Measurements from ENCODE around the gene JADE2.
"Not testable (repeated sequence)": the region's sequence is repeated elsewhere in the genome, so short reads cannot be mapped to it uniquely, and the experiment has no call there.

Gene JADE2

DNA sequence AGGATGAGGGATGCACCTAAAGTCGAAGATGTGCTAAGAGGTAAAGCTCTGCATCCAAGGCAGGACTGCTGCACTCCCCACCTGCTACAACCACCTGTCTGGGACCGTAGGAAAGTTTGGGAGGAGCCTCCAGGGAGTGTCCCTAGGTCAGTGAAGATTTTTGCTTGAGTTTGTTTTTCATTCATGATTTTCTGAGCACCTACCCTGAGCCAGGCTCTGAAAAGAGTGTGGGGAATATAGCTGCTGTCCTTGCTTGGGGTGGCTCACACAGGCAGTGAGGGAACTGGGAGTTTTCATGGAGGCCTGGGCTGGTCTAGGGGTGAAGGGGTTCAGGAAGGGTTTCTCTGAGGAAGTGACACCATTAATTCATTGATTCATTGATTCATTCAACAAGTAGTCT, 58.3 kb downstream of the JADE2 start:
- in situ Hi-C loops (cut with HindIII; ENCODE audit: low sequenced_read_pairs), result no loop called here

DNA sequence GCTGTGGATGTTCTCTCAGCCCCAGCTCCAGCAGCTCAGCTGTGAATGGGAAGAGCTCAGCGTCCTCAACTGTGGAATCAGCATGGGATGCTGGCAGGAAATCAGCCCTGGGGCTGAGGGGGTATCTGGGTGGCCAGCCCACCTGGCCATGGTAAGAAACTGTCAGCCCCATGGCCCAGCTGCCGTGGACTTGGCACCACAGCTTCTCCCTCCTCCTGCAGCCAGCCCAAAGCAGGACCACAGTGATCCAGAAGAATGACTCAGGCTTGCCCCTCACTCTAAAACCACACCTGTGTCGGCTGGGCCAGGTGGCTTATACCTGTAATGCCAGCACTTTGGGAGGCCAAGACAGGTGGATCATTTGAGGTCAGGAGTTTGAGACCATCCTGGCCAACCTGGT, 59.2 kb downstream of the JADE2 start:
- in situ Hi-C loops (cut with HindIII; ENCODE audit: low sequenced_read_pairs), result no loop called here

- in situ Hi-C loops (cut with HindIII; ENCODE audit: low sequenced_read_pairs), result no loop called here
These were observed 60.5 kb downstream of the JADE2 start for GRCh38 chr5:134585966-134586365.

DNA sequence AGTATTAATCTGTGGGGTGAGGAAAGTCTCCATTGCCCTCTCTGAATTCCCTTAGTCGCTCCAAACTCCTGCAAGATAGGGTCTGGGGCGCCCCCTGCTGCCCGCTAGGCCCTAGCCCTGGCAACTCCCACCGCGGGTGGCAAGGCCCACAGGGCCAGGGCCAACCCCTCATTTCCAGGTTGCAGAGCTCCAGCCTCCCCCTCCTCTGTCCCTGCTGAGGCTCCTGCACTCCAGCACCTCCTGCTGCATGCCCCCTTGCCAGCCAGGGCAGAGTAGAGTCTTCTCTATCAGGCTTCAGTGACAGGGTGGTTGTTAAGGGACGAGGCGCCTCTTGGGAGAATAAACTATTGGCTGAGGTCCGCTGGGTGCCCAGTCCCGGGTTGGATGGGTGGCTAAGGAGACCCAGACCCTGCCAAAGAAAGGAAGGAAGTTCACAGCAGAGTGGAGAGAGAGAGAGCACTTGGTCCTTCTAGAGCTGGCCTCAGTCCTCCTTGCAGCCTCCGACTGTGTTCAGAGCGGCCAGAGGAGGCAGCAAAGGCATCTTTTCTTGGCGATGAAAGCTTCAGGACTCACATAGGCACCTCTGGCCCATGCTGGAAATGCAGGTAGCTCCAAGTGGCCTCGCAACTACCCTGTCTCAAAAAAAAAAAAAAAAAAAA, 61.5 kb downstream of the JADE2 start:
- in situ Hi-C loops (cut with HindIII; ENCODE audit: low sequenced_read_pairs), result no loop called here

DNA sequence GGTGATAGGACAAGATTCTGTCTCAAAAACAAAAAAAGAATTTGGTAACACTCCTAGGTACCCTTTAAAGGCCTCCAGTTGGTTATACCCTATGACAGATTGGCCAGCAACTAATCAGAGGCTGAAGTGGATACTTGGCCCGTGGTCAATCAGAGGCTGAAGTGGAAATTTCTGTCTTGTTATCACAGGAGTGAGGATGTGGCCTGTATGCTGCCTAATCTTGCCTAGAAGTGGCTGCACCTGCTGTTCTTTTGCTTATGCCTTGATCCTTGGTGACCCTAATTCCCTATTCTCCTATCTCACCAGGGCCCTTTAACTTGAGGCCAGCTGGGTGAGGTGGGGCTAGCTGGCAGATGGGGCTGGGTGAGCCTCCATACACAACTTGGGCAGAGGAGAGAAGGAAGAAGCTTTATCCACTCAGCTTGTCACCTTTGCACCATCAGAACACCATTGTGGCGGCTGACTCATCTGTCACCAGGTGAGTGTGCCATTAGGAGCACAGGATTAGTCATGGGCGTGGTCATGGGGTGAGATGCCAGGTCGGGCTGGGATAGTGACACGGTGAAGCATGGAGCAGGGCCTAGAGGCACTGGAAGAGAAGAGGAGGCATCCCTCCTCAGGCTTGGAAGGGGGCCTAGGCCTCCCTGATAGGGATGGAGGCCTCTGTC, 65.7 kb downstream of the JADE2 start:
- in situ Hi-C loops (cut with HindIII; ENCODE audit: low sequenced_read_pairs), result loop anchor here (5.0 kb wide), 1 partner anchor 46 kb away; no protein-coding TSS in a partner anchor

- in situ Hi-C loops (cut with HindIII; ENCODE audit: low sequenced_read_pairs), result loop anchor here (5.0 kb wide), 1 partner anchor 45 kb away; no protein-coding TSS in a partner anchor
These were observed 66.8 kb downstream of the JADE2 start for GRCh38 chr5:134592141-134592746.

GRCh38 chr5:134594336-134594735, 68.9 kb downstream of the JADE2 start:
- in situ Hi-C loops (cut with HindIII; ENCODE audit: low sequenced_read_pairs), result loop anchor here (5.0 kb wide), 1 partner anchor 43 kb away; no protein-coding TSS in a partner anchor

DNA sequence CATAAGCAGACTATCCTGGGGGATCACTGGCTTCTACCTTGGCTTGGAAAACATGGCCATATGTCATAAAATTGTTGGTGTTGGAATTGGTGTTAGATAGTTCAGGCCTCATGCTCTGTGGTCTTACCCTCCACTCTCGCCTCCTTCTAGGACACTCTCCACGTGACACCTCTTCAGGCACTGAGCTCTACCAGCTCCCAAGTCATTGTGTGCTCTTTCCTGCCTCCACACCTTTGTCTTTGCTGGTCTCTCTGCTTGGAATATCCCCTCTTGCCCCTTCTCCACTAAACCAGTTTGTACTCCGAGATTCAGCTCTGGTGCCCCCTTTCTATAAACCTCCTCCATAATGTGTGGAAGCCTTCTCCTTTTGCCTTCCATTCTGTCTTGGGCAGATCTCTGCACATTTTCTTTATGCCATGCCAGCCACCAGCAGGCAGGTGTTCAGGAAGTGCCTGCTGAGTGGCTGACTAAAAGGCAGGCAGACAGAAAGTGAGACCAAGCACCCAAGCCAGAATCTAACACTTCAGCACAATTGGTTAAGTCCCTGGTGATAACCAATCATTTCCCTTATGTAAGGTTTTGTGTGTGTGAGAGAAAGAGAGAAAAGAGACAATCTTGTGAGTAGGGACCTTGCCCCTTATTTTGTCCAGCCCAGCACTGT, 69.5 kb downstream of the JADE2 start:
- in situ Hi-C loops (cut with HindIII; ENCODE audit: low sequenced_read_pairs), result loop anchor here (5.0 kb wide), 1 partner anchor 42 kb away; no protein-coding TSS in a partner anchor

DNA sequence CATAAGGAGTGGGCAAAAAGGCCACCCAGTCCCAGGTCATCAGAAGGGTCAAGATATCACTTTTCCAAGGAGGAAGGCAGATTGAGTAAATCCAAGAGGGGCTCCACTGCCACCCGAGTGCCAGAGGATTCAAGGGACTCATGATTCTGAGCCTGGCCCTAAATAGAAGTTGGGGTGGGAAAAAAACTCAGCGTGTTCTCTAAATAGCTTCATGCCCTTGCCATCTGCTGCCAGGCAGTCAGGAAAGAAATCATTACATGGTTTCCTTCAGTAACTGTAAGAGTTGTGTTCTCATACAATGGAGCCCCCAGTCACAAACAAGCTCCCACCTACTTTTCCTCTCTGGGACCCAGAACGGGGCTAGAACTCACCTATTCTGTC, 70.0 kb downstream of the JADE2 start:
- in situ Hi-C loops (cut with HindIII; ENCODE audit: low sequenced_read_pairs), result no loop called here

DNA sequence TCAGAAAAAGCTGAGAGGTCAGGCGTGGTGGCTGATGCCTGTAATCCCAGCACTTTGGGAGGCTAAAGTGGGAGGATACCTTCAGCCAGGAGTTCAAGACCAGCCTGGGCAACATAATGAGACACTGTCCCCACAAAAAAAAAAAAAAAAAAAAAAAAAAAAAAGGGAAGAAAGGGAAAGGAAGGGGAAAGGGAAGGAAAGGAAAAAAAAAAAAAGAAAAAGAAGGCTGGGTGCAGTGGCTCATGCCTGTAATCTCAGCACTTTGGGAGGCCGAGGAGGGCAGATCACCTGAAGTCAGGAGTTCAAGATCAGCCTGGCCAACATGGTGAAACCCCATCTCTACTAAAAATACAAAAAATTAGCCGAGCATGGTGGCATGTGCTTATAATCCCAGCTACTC, 74.3 kb downstream of the JADE2 start:
- in situ Hi-C loops (cut with HindIII; ENCODE audit: low sequenced_read_pairs), result not testable (repeated sequence)

GRCh38 chr5:134600600-134600999, 75.1 kb downstream of the JADE2 start:
- in situ Hi-C loops (cut with HindIII; ENCODE audit: low sequenced_read_pairs), result no loop called here

DNA sequence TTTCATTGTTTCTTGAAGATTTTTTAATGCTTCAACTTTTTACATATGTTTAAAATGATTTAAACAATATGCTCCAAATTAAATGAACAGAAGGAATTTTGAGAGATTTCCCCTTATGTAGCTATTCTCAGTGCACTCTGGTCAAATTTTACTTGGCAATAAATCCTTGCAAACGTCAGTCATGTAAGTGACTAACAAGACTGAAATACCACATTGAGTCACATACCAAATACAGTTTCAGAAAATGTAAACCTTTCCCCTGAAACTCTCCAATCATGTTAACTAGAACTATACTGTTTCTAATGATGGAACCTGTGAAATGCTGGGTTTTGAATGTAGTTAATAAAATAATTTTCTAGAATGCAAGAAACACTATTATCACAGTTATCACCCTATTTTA, 77.6 kb downstream of the JADE2 start:
- in situ Hi-C loops (cut with HindIII; ENCODE audit: low sequenced_read_pairs), result no loop called here

GRCh38 chr5:134604908-134605307, 79.4 kb downstream of the JADE2 start:
- in situ Hi-C loops (cut with HindIII; ENCODE audit: low sequenced_read_pairs), result no loop called here

GRCh38 chr5:134606726-134607125, 81.3 kb downstream of the JADE2 start:
- in situ Hi-C loops (cut with HindIII; ENCODE audit: low sequenced_read_pairs), result no loop called here

GRCh38 chr5:134608555-134608954, 83.1 kb downstream of the JADE2 start:
- in situ Hi-C loops (cut with HindIII; ENCODE audit: low sequenced_read_pairs), result no loop called here

DNA sequence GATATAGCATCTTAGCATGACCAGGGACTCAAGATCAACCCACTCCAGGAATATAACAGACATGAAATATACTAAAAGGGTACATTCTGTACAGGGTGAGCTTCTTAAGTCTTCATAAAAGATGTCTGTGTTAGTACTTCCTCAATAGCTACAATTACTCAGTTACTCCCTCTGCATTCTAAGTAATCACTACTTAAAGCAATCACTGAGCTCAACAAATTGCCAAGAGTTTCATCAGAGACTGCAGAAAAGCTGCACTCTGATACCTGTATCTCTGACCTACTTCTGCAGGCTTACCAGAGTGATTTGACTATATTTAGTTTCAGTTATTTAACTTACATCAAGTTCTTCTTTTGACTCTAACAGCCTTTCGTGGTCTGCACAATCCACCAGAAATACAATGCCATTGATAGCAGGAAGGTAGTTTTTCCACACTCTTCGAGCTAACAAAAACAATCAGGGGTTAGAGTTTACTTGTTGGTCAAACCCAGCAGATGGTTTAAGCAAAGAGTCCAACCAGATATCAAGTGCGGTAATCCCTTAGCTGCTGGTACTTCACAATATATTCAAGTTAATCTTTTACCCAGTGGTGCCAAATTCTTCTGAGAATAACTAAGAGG, 83.9 kb downstream of the JADE2 start:
- in situ Hi-C loops (cut with HindIII; ENCODE audit: low sequenced_read_pairs), result no loop called here

DNA sequence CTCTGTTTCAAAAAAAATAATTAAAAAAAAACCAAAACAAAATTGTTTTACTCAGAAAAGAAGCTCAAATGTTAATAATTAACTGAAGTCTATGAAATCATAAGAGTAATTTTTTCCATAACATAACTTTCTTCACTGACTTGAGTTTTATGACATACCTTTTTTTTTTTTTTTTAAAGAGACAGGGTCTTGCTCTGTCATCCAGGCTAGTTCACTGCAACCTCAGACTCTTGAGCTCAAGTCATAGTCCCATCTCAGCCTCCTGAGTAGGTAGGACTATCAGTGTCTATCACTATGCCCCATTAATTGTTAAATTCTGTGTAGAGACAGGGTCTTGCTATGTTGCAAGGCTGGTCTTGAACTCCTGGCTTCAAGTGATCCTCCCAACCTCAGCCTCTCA, 85.3 kb downstream of the JADE2 start:
- in situ Hi-C loops (cut with HindIII; ENCODE audit: low sequenced_read_pairs), result no loop called here

DNA sequence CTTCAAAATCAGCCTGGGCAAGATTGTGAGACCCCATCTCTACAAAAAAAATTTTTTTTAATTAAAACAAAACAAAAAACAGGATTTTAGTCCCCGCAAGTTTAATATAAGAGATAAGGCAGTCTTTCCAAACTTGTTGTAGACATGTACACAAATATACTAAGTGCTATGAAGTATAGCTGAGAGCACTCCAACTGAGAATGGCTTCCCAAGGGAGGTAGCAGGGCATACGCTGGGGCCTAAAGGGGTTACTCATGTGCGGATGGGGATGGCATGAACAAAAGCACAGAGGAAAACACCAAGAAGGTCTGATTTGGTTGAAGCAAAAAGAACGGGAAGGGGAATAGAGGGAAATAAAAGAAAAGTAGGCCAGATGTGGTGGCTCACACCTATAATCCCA, 86.0 kb downstream of the JADE2 start:
- in situ Hi-C loops (cut with HindIII; ENCODE audit: low sequenced_read_pairs), result no loop called here

- in situ Hi-C loops (cut with HindIII; ENCODE audit: low sequenced_read_pairs), result no loop called here
These were observed 89.1 kb downstream of the JADE2 start for GRCh38 chr5:134614450-134615085.

DNA sequence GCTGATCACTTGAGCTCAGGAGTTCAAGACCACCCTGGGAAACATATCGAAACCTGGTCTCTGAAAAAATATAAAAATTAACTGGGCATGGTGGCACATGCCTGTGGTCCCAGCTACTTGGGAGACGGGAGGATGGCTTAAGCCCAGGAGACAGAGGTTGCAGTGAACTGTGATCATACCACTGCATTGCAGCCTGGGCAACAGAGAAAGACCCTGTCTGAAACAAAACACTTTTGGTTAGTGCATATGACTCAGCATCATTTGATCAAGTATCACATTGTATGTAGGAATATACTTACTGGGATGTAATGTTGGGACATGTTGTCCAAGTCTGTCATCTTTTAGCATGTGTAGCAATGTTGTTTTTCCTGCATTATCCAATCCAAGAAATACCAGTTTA, 95.2 kb downstream of the JADE2 start:
- in situ Hi-C loops (cut with HindIII; ENCODE audit: low sequenced_read_pairs), result no loop called here

GRCh38 chr5:134625559-134625958, 100.1 kb downstream of the JADE2 start:
- in situ Hi-C loops (cut with HindIII; ENCODE audit: low sequenced_read_pairs), result no loop called here
